ENCODE results near the gene ACBD4.
A peak's percentile ranks its signal among the peaks of the same experiment; 100 is the strongest.
"Not testable (repeated sequence)": the region's sequence is repeated elsewhere in the genome, so short reads cannot be mapped to it uniquely, and the experiment has no call there.

ACBD4 gene

GRCh38 chr17:45121055-45121454 is 14.4 kb upstream of the ACBD4 start:
- no peak for DNase-seq

GRCh38 chr17:45123076-45123770 is 12.3 kb upstream of the ACBD4 start:
- no peak for DNase-seq

GRCh38 chr17:45123930-45124796 is 11.3 kb upstream of the ACBD4 start:
- DNase-seq: no peak

DNA sequence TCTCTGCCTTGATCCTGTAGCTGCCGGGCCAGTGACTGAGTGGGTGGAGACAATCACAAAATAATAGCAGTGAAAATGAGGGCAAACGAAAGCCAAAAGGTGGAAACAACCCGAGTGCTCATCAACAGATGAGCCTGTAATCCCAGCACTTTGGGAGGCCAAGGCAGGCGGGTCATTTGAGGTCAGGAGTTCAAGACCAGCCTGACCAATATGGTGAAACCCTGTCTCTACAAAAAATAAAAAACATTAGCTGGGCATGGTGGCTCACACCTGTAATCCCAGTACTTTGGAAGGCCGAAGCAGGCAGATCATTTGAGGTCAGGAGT is 10.7 kb upstream of the ACBD4 start:
- DNase-seq: not testable (repeated sequence)

GRCh38 chr17:45125509-45125908 is 10.0 kb upstream of the ACBD4 start:
- DNase-seq: no peak

GRCh38 chr17:45127207-45127547 is 8.3 kb upstream of the ACBD4 start:
- DNase-seq: no peak

GRCh38 chr17:45127548-45128300 is 7.8 kb upstream of the ACBD4 start:
- no peak for DNase-seq

GRCh38 chr17:45128331-45128730 is 7.2 kb upstream of the ACBD4 start:
- DNase-seq: no peak

DNA sequence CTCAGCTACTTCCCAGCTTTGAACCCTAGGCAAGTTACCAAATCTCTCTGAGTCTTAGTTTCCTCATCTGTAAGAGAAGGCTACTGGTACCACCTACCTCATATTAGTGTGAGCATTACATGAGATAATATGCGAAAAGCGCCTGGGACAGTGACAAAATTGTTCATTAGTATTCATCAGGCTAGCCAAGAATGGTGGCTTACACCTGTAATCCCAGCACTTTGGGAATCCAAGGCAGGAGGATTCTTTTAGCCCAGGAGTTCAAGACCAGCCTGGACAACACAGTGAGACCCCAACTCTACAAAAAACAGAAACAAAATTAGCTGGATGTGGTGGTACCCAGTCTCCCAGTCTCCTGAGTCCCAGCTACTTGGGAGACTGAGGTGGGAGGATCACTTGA is 6.5 kb upstream of the ACBD4 start:
- DNase-seq: no peak

GRCh38 chr17:45129426-45129939 is 6.0 kb upstream of the ACBD4 start:
- DNase-seq: no peak

DNA sequence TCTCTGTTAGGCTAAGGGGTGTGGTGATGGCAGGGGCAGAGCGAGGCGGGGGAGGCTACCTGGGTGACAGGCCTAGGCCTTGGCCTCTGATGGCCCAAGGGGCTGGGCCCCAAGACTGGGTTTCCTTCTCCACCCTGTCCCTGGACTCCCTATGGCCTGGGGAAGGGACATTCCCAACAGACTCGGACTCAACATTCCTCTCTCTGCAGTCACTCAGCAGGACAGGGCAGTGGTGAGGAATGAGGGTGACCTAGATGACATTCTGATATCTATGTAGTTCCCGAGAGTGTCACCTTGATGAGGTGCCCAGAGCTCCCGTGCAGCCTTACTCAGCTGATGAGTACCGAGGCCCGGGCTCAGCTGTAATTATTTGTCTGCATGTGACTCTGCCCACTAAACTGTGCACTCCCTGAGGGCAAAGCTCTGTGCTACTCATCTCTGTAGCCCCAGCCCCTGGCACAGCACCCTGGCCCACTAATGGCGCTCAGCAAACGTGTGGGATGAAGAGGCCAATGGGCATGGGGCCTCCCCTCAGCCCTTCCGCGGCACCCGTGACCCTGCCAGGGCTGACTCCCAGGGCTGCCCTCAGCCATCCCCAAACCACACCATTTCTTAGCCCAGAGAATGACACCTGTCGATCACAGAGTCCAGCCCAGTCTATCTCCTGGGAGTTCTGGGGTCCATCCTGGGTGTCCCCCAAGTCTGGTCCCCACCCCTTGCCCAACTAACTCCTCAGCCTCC is 5.4 kb upstream of the ACBD4 start:
- DNase-seq: no peak

- no peak for DNase-seq
These were observed 4.5 kb upstream of the ACBD4 start for GRCh38 chr17:45130681-45131615.

DNA sequence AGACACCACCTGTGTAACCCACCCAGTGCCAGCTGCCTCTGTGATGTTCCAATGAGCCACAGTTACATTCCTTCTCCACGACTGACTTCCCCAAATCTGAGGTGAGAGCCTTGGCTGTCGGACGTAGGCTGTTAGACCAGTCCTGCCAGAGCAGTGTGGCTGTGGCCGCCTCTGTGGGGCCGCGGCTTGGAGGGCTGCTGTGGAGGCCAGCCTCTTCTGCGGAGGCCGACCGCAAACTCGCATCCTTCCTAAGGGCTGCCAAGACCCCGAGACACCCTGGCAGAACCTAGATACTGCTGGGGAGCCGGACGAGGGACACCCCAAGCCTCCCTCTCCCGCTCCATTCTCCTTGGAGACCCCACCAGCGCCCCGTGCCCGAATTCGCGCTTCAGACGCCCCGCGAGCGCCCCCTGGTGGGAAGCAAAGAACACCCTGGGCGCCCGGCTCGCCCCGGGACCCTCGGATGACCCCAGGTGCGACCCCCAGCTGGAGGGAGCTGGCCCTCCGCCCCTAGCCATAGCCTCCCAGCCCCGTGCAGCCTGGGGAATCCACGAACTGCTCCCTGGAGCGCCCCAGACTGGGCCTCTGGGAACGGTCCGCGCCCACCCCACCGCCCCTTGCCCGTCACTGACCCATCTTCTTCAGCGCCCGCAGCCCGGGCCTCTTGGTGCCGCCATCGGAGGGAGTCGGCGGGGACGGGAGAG is 3.7 kb upstream of the ACBD4 start:
- peak; percentile 31 to 32 for DNase-seq

DNA sequence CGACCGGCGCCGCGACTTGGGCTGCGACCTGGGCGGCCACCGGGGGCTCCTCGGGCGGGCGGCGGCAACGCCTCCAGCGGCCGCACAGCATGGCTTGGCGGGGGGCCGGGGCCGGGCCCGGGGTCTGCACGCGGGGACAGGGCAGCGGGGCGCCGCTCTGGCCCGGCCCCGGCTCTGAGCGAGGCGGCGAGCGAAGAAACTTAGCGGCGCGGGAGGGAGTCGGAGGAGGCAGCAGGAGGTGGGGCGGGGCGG is 3.2 kb upstream of the ACBD4 start, which contains the start of gene PLCD3:
Gene PLCD3, minus strand, starts transcription at position 196 of the 252 bp plus-strand sequence. Its CDS starts 105 bp downstream, at position 91.
- DNase-seq: no peak

- peak; percentile 59 to 60 for DNase-seq
These were observed 2.7 kb upstream of the ACBD4 start for GRCh38 chr17:45132572-45133463.

GRCh38 chr17:45135978-45136791 is 698 bp downstream of the ACBD4 start:
- DNase-seq: no peak

- DNase-seq: no peak
These were observed 1.5 kb downstream of the ACBD4 start for GRCh38 chr17:45136846-45137560.

DNA sequence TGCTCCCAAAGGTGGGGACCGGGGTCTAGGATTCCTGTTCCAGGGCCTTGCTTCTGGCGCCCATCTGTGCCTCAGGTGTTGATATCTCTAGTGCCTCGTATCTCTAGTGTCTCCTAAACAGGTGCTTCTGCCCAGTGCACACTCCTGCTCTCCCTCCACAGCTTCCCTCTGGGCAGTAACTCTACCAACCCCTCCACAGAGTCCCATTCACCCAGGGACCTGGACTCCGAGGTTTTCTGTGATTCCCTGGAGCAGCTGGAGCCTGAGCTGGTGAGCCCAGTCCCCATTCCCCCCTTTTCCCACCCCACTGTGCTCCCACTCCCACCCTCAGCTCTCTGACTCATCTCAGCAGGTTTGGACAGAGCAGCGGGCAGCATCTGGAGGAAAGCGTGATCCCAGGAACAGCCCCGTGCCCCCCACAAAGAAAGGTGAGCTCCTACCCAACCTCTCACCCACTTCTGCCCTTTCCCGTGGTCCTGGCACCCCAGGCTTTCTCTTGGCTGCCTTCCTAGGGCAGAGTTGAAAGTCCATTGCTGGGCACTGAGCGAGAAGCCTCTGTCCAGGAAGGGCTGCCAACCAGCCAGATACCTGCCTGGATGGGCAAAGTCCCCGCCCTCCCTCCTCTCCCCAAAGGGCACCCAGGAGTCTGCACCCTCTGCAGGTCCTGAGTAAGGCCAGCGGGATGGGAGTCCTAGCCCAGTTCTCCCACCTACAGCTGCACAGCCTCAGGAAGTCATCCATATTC is 2.2 kb downstream of the ACBD4 start:
- no peak for DNase-seq
